Neural progenitor cell (in vitro differentiated cells): ENCODE results near the gene PKD1L1. TPM values are rescaled to one million over a fixed set of nuclear protein-coding genes. Genes with fewer than 3 reads are reported as not detected.

Experiments
- DNase-seq: peaks from one replicate; pipeline ENCODE4 v3.0.0-alpha.2; 2016; ENCODE audit warnings: low spot score
- H2AFZ ChIP-seq: fragments of 200-600 bp; sonication (generic); replicated peaks from 2 replicates; pipeline ENCODE4 v1.6.1; 2016; ENCODE audit warnings: antibody characterized with exemption
- H3F3A ChIP-seq: fragments of 200-600 bp; sonication (generic); 2 replicates; pipeline ENCODE4 v1.6.1; 2016; ENCODE audit warnings: antibody characterized with exemption, low read depth
- H3K27ac ChIP-seq: fragments of 200-600 bp; sonication (generic); 2 replicates; pipeline ENCODE4 v1.5.1; 2016; ENCODE audit warnings: mild to moderate bottlenecking
- H3K27me3 ChIP-seq: fragments of 200-600 bp; sonication (generic); 2 replicates; pipeline ENCODE4 v1.6.1; 2016; ENCODE audit warnings: mild to moderate bottlenecking, moderate library complexity
- H3K36me3 ChIP-seq: fragments of 200-600 bp; sonication (generic); 2 replicates; pipeline ENCODE4 v1.5.1; 2016
- H3K4me1 ChIP-seq: fragments of 200-600 bp; sonication (generic); 2 replicates; pipeline ENCODE4 v1.6.1; 2016; ENCODE audit warnings: mixed run types
- H3K4me2 ChIP-seq: fragments of 200-600 bp; sonication (generic); 2 replicates; pipeline ENCODE4 v1.6.1; 2016
- H3K4me3 ChIP-seq: fragments of 200-600 bp; sonication (generic); 2 replicates; pipeline ENCODE4 v1.5.1; 2016
- H3K79me2 ChIP-seq: fragments of 200-600 bp; sonication (generic); 2 replicates; pipeline ENCODE4 v1.6.1; 2016; ENCODE audit warnings: low read depth
- H3K9ac ChIP-seq: fragments of 200-600 bp; sonication (generic); 2 replicates; pipeline ENCODE4 v1.6.1; 2016
- H3K9me3 ChIP-seq: fragments of 200-600 bp; sonication (generic); 2 replicates; pipeline ENCODE4 v1.5.1; 2016; ENCODE audit warnings: low read depth
- H4K20me1 ChIP-seq: fragments of 200-600 bp; sonication (generic); 2 replicates; pipeline ENCODE4 v1.6.1; 2016; ENCODE audit warnings: low read depth
- H3K27ac Mint-ChIP-seq: 3 replicates; pipeline ENCODE4 v1.8.0; 2021; ENCODE audit warnings: mixed read lengths
- H3K27me3 Mint-ChIP-seq: 2 replicates; pipeline ENCODE4 v1.8.0; 2022; ENCODE audit warnings: low read depth, mild to moderate bottlenecking, inconsistent platforms, moderate library complexity, mixed read lengths; ENCODE audit not compliant: insufficient read depth
- H3K36me3 Mint-ChIP-seq: 3 replicates; pipeline ENCODE4 v1.8.0; 2021; ENCODE audit warnings: mixed read lengths
- H3K4me1 Mint-ChIP-seq: 3 replicates; pipeline ENCODE4 v1.8.0; 2021; ENCODE audit warnings: mixed read lengths
- H3K4me3 Mint-ChIP-seq: 3 replicates; pipeline ENCODE4 v1.8.0; 2021; ENCODE audit warnings: mild to moderate bottlenecking, moderate library complexity, mixed read lengths
- H3K9me3 Mint-ChIP-seq: 3 replicates; pipeline ENCODE4 v1.8.0; 2020; ENCODE audit warnings: mixed read lengths
- CTCF ChIP-seq: fragments of 200-600 bp; sonication (generic); IDR thresholded peaks from 2 replicates; pipeline ENCODE4 v1.5.1; 2017; ENCODE audit warnings: antibody characterized with exemption, mild to moderate bottlenecking
- EZH2 ChIP-seq: fragments of 200-600 bp; sonication (generic); IDR thresholded peaks from 2 replicates; pipeline ENCODE4 v1.6.1; 2017; ENCODE audit warnings: antibody characterized with exemption, mild to moderate bottlenecking, moderate library complexity
- EZH2phosphoT487 ChIP-seq: fragments of 200-600 bp; sonication (generic); IDR thresholded peaks from 2 replicates; pipeline ENCODE4 v1.6.1; 2017; ENCODE audit warnings: antibody characterized with exemption
- total RNA-seq: library from RNA; depleted of rRNA; stranded (reverse); fragments of >200 nt; gene quantifications from 2 replicates; pipeline ENCODE4 v1.2.3, GENCODE V29; 2015; ENCODE audit warnings: low replicate concordance

PKD1L1 gene
- total RNA-seq, 1 donor from 2014 or later: 0.07 TPM

GRCh38 chr7:47942132-47942531 is 6.1 kb downstream of the PKD1L1 start:
- no peaks in the 10 kb centered on the region for H3K79me2 ChIP-seq
- H3K4me1 ChIP-seq: peaks cover 4% of the 10 kb centered on the region
- H3K4me2 ChIP-seq: no peak overlapping the region
- no peak for DNase-seq
- Mint-ChIP-seq H3K9me3 (no peaks in the 10 kb centered on the region), H3K4me1 (peaks cover 36% of the 10 kb centered on the region), H3K27me3 (peaks cover 9% of the 10 kb centered on the region), H3K27ac (no peak overlapping the region), H3K4me3 (no peak overlapping the region), H3K36me3 (no peaks in the 10 kb centered on the region)
- no peaks in the 10 kb centered on the region for H3K27me3 ChIP-seq
- peak overlapping the region; percentile 70 for H2AFZ ChIP-seq
- no peak overlapping the region for H3K27ac ChIP-seq
- TF ChIP-seq EZH2phosphoT487 (no peak), CTCF (no peak), EZH2 (no peak)
- no peaks in the 10 kb centered on the region for H3F3A ChIP-seq
- H4K20me1 ChIP-seq: no peaks in the 10 kb centered on the region
- H3K36me3 ChIP-seq: no peaks in the 10 kb centered on the region
- no peak overlapping the region for H3K4me3 ChIP-seq
- H3K9me3 ChIP-seq: no peaks in the 10 kb centered on the region
- no peak overlapping the region for H3K9ac ChIP-seq

GRCh38 chr7:47941136-47941844 is 7.0 kb downstream of the PKD1L1 start:
- Histone ChIP-seq H3K4me3 (no peak overlapping the region), H3K4me2 (no peak overlapping the region), H4K20me1 (no peaks in the 10 kb centered on the region), H3K79me2 (no peaks in the 10 kb centered on the region), H3K36me3 (no peaks in the 10 kb centered on the region), H3F3A (no peaks in the 10 kb centered on the region), H3K4me1 (peaks cover 12% of the 10 kb centered on the region), H3K27me3 (no peaks in the 10 kb centered on the region), H3K9ac (no peak overlapping the region), H2AFZ (peak overlapping the region; percentile 24), H3K9me3 (no peaks in the 10 kb centered on the region), H3K27ac (no peak overlapping the region)
- TF ChIP-seq CTCF (no peak), EZH2 (no peak), EZH2phosphoT487 (no peak)
- no peaks in the 10 kb centered on the region for H3K36me3 Mint-ChIP-seq
- peaks cover 44% of the 10 kb centered on the region for H3K4me1 Mint-ChIP-seq
- peaks cover 9% of the 10 kb centered on the region for H3K27me3 Mint-ChIP-seq
- no peak for DNase-seq
- no peak overlapping the region for H3K4me3 Mint-ChIP-seq
- no peaks in the 10 kb centered on the region for H3K9me3 Mint-ChIP-seq
- no peak overlapping the region for H3K27ac Mint-ChIP-seq

- H3K36me3 Mint-ChIP-seq: no peaks in the 10 kb centered on the region
- Histone ChIP-seq H4K20me1 (no peaks in the 10 kb centered on the region), H3K9ac (no peak overlapping the region), H3K27me3 (no peaks in the 10 kb centered on the region), H3K79me2 (no peaks in the 10 kb centered on the region), H3K27ac (no peak overlapping the region), H3F3A (no peaks in the 10 kb centered on the region), H3K36me3 (no peaks in the 10 kb centered on the region), H3K4me2 (no peak overlapping the region), H2AFZ (no peak overlapping the region), H3K9me3 (no peaks in the 10 kb centered on the region), H3K4me3 (no peak overlapping the region), H3K4me1 (peaks cover 14% of the 10 kb centered on the region)
- no peaks in the 10 kb centered on the region for H3K9me3 Mint-ChIP-seq
- peak overlapping the region; percentile 31 for H3K27ac Mint-ChIP-seq
- H3K4me3 Mint-ChIP-seq: no peak overlapping the region
- no peak for DNase-seq
- H3K4me1 Mint-ChIP-seq: peaks cover 52% of the 10 kb centered on the region
- TF ChIP-seq EZH2 (no peak), CTCF (no peak)
- peaks cover 6% of the 10 kb centered on the region for H3K27me3 Mint-ChIP-seq
Measured at GRCh38 chr7:47940088-47941013, 7.9 kb downstream of the PKD1L1 start.
